Left lung (tissue), 10 donors: ENCODE data around the gene MEOX2. TPM values are rescaled to one million over a fixed set of nuclear protein-coding genes. Genes with fewer than 3 reads are reported as not detected.

Source experiments
- ATAC-seq: fragments of 200-7000 bp; cut with Tn5 transposase; one replicate; pipeline ENCODE4 v1.9.1; 2020; ENCODE audit warnings: moderate library complexity
- DNase-seq, 4 donors: peaks; one replicate each; pipeline ENCODE4 v3.0.0-alpha.2; 2013 to 2020
- H3K27ac ChIP-seq, 2 donors: fragments of 200-600 bp; sonication (generic) in 1 of 2; one replicate each; pipeline versions ENCODE4 v1.5.0 to v1.8.0; 2020 to 2021
- H3K27me3 ChIP-seq, 2 donors: fragments of 200-600 bp; sonication (generic) in 1 of 2; one replicate each; pipeline versions ENCODE4 v1.5.0 to v1.8.0; 2020 to 2021
- H3K36me3 ChIP-seq, 2 donors: fragments of 200-600 bp; sonication (generic) in 1 of 2; one replicate each; pipeline versions ENCODE4 v1.5.0 to v1.8.0; 2020 to 2021
- H3K4me1 ChIP-seq, 2 donors: fragments of 200-600 bp; one replicate each; pipeline ENCODE4 v1.8.0; 2021
- H3K4me3 ChIP-seq, 2 donors: fragments of 200-600 bp; sonication (generic) in 1 of 2; one replicate each; pipeline versions ENCODE4 v1.5.0 to v1.8.0; 2020 to 2021; ENCODE audit warnings: mild to moderate bottlenecking in 1 of 2
- H3K9me3 ChIP-seq, 2 donors: fragments of 200-600 bp; sonication (generic) in 1 of 2; one replicate each; pipeline versions ENCODE4 v1.5.0 to v1.8.0; 2020 to 2021
- intact Hi-C, 2 donors: fragments of 100-400 bp; cut with DNase I; formaldehyde crosslinking; loops; one replicate each; pipeline versions ENCODE4 v1.11.2 to v1.14.2; 2022
- polyA plus RNA-seq, 6 donors: library from polyadenylated mRNA; unstranded; fragments of 120-200 nt; gene quantifications; one replicate each; pipeline ENCODE4 v1.2.1, GENCODE V29; 2013; ENCODE audit not compliant: insufficient read length in 6 of 6
- total RNA-seq, 2 donors: library from RNA; stranded (reverse); fragmentation: NEBNext Ultra II Directional; extraction: Animal tissue kit (Norgen Biotek cat#: 25700); gene quantifications; one replicate each; pipeline ENCODE4 v1.2.1, GENCODE V29; 2021
- TF ChIP-seq, protein P1 (sequence below), 2 donors: fragments of 200-600 bp; sonication (generic) in 1 of 2; IDR thresholded peaks; one replicate each; pipeline versions ENCODE4 v1.5.0 to v1.8.0; 2021; ENCODE audit warnings: antibody characterized with exemption in 2 of 2
- donor health status: DM: no; HTN: yes; CAD: no.
- donor health status: DM: no; HTN: no; CAD: no.

MEOX2 gene
- total and polyA plus RNA-seq, 8 donors, result 25.2 to 224 (median 174) TPM

DNA sequence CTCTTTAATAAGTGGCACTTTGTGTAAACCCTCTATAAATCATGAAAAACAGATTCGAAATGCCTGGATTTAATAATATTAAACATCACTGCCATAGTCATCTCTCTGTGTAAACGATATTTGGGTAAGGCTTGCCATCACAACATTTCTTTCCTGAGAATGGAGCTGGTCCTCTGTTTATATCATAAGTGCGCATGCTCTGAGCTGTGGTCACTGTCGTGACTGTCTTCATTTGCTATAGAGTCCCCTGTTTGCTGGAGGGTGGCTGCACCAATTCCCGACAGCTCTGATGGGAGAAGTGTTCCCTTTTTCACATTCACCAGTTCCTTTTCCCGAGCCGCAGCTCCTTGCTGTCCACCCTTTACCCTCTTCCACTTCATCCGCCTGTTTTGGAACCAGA is 74.3 kb downstream of the MEOX2 start:
- intact Hi-C loops, result no loop called here
- no peak for DNase-seq

DNA sequence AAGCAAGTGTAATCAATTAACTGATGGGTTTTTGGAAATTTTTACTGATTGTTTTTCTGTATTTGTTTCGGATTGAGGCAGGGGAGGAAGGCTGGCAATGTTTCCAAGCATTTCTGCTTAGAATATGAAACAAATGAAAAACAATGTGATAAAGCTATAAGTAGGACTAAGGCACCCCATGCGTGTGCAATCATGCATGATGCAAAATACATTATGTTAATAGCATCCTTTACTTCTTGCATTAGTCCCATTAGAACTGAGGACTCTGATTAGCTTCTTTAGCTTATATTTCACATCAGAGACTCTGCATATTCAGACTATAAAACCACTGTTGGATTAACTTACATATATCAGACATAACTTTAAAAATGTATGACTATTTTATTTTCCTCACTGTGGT is 76.0 kb downstream of the MEOX2 start:
- Histone ChIP-seq H3K4me1 (no peaks in the 10 kb centered on the region), H3K9me3 (no peaks in the 10 kb centered on the region), H3K36me3 (no peaks in the 10 kb centered on the region), H3K27me3 (no peaks in the 10 kb centered on the region), H3K27ac (no peak overlapping the region), H3K4me3 (no peak overlapping the region)
- DNase-seq (no peak), ATAC-seq (no peak)
- TF ChIP-seq, protein P1, sequence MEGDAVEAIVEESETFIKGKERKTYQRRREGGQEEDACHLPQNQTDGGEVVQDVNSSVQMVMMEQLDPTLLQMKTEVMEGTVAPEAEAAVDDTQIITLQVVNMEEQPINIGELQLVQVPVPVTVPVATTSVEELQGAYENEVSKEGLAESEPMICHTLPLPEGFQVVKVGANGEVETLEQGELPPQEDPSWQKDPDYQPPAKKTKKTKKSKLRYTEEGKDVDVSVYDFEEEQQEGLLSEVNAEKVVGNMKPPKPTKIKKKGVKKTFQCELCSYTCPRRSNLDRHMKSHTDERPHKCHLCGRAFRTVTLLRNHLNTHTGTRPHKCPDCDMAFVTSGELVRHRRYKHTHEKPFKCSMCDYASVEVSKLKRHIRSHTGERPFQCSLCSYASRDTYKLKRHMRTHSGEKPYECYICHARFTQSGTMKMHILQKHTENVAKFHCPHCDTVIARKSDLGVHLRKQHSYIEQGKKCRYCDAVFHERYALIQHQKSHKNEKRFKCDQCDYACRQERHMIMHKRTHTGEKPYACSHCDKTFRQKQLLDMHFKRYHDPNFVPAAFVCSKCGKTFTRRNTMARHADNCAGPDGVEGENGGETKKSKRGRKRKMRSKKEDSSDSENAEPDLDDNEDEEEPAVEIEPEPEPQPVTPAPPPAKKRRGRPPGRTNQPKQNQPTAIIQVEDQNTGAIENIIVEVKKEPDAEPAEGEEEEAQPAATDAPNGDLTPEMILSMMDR (IDR thresholded peaks at IDR 0.05), result no peak
- intact Hi-C loops, result no loop called here

More for the DNA sequence above, 74.3 kb downstream of the MEOX2 start:
- Histone ChIP-seq H3K4me3 (no peak overlapping the region), H3K4me1 (no peaks in the 10 kb centered on the region), H3K9me3 (no peaks in the 10 kb centered on the region), H3K27me3 (no peaks in the 10 kb centered on the region), H3K27ac (no peak overlapping the region), H3K36me3 (no peaks in the 10 kb centered on the region)
- ATAC-seq, result no peak
- TF ChIP-seq, protein P1 (IDR thresholded peaks at IDR 0.05), result no peak

DNA sequence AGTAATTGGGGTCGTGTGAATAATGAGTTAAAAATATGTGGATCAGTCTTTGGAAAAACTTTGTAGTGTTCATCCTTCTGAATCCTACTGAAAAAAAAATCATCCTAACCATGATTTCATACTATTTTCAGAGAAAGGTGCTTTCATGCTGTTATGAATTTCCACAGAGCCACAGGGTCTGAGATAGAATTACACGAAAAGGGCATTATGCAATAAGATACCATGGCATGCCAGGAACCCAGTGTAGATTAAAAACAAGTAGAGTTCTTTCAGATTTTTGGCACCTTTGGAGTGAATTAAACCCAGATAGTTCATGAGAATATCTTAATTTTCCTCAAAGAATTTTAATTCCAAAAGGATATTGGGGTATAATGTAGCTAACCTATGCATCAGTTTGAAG is 77.2 kb downstream of the MEOX2 start:
- TF ChIP-seq, protein P1 (IDR thresholded peaks at IDR 0.05), result no peak
- Histone ChIP-seq H3K9me3 (no peaks in the 10 kb centered on the region), H3K27me3 (no peaks in the 10 kb centered on the region), H3K36me3 (no peaks in the 10 kb centered on the region), H3K27ac (no peak overlapping the region), H3K4me3 (no peak overlapping the region), H3K4me1 (no peaks in the 10 kb centered on the region)
- intact Hi-C loops, result no loop called here
- no peak for DNase-seq
- ATAC-seq, result no peak

DNA sequence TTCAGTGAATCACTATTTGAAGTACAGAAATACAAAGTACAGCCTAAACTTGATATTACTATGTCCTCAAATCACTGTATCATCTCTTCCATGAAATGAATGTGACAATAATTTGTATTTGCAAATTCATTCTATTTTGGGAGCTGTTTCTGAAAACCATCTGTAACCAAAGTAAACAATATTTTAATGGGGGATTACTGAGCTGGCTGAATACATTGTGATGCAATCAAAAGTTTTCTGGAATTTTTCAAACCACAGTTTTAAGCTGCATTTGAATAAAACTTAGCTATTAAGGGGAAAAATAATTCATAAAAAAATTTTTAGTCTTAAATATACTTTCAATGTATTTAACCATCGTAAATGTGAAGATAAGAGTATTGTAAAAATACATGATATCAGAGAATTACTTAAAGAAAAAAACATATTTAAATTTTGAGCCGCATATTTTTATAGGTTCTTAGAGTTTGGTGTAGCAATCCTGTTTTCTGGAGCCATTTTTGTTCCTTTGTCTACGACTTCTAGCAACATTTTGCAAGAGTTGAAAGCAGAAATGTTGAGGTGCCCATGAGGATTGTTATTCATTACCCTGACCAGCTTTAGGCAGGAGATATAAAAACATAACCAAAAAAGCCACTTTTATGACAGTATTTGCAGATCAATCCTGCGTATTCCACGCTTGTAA is 78.8 kb downstream of the MEOX2 start:
- no peak for DNase-seq
- H3K9me3 ChIP-seq, result no peaks in the 10 kb centered on the region
- TF ChIP-seq, protein P1 (IDR thresholded peaks at IDR 0.05), result no peak
- H3K4me3 ChIP-seq, result no peak overlapping the region
- no peak for ATAC-seq
- H3K27me3 ChIP-seq, result no peaks in the 10 kb centered on the region
- H3K36me3 ChIP-seq, result no peaks in the 10 kb centered on the region
- intact Hi-C loops, result no loop called here
- no peaks in the 10 kb centered on the region for H3K4me1 ChIP-seq
- H3K27ac ChIP-seq, result no peak overlapping the region

DNA sequence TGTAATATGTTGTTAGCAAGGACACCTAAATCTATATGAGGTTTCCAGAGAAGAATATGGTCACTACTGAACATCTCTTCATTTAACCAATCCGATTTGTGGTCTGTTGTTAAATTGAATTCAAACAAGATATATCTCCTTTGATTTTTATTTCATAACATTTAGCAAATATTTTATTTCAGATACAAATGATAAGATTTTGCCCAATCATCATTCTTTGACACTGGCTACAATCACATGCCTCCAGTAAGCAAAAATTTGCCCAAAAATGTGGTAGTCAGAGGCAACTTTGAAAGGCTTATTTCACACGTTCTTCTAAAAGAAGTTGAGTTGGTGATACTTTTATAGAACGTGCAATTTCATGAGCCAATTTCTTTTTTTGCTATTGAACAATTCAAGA is 79.9 kb downstream of the MEOX2 start:
- ATAC-seq, result no peak
- Histone ChIP-seq H3K36me3 (no peaks in the 10 kb centered on the region), H3K4me1 (no peaks in the 10 kb centered on the region)

More for the DNA sequence above, 79.9 kb downstream of the MEOX2 start:
- intact Hi-C loops, result no loop called here
- Histone ChIP-seq H3K27ac (no peak overlapping the region), H3K9me3 (no peaks in the 10 kb centered on the region), H3K27me3 (no peaks in the 10 kb centered on the region), H3K4me3 (no peak overlapping the region)
- TF ChIP-seq, protein P1 (IDR thresholded peaks at IDR 0.05), result no peak
- no peak for DNase-seq
